ENCODE measurements around the gene SLC7A5.
"Not testable (repeated sequence)": the region's sequence is repeated elsewhere in the genome, so short reads cannot be mapped to it uniquely, and the experiment has no call there.

SLC7A5 gene

DNA sequence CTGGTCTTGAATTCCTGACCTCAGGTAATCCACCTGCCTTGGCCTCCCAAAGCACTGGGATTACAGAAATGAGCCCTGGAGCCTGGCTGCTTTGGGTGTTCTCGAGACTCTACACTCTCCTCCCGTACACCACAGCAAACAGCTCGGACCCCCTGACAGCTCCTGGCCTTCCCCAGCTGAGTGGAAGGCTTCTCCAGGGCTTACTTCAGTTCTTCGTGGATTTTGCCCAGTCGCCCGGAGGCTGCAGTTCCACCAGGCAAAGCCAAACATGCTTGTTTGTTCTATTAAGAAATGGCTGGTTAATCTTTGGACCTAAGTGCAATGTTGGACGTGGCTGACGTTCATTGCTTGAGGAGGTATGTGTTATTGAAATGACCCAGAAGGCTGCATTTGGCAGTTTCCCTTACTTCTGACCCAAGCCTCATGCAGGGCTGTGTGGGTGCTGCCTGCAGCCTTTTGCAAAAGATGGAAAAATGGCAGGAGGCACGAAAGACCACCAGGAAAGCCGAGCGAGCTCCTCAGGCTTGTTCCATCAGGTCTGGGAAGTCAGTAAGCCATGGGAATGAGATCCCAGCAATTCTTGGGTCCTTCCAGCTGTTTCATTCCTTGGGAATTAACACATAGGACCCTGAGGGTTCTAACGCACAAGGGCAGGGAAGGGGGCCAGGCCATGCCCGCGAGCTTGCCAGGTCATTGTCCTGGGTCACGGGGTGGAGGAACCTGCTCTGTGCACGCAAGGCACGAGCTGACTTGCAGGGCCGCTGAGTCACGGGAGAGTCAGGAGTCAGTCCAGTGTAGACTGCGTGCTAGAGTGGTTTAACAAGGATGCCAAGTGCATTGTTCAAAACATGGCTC, 79.6 kb downstream of the SLC7A5 start:
- no peaks in the 10 kb centered on the region for H3K36me3 ChIP-seq (replicated peaks; ENCODE audit: insufficient read depth, low read length)
- no peak for DNase-seq
- H3K9me3 ChIP-seq (replicated peaks; ENCODE audit: insufficient read depth, low read length): no peaks in the 10 kb centered on the region
- H2AFZ ChIP-seq (ENCODE audit: low read length): no peak overlapping the region
- no peaks in the 10 kb centered on the region for H3K79me2 ChIP-seq (ENCODE audit: low read length)
- no peaks in the 10 kb centered on the region for H3K4me1 ChIP-seq (ENCODE audit: low read length)
- no peaks in the 10 kb centered on the region for H4K20me1 ChIP-seq (ENCODE audit: insufficient read depth, low read length)
- H3K4me2 ChIP-seq (ENCODE audit: low read depth, low read length): no peak overlapping the region
- H3K9me2 ChIP-seq (replicated peaks; ENCODE audit: insufficient read depth, low read length): no peaks in the 10 kb centered on the region
- no peaks in the 10 kb centered on the region for H3K27me3 ChIP-seq (replicated peaks; ENCODE audit: insufficient read depth, low read length)
- no peak overlapping the region for H3K4me3 ChIP-seq (ENCODE audit: low read length)
- no peaks in the 10 kb centered on the region for H3F3A ChIP-seq (ENCODE audit: insufficient read depth, low read length)
- no peak for TF ChIP-seq EZH2phosphoT487 (IDR thresholded peaks at IDR 0.05; ENCODE audit: low read length)
- H3K27ac ChIP-seq (ENCODE audit: low read length): no peak overlapping the region
- H3K9ac ChIP-seq (ENCODE audit: low read length): no peak overlapping the region

DNA sequence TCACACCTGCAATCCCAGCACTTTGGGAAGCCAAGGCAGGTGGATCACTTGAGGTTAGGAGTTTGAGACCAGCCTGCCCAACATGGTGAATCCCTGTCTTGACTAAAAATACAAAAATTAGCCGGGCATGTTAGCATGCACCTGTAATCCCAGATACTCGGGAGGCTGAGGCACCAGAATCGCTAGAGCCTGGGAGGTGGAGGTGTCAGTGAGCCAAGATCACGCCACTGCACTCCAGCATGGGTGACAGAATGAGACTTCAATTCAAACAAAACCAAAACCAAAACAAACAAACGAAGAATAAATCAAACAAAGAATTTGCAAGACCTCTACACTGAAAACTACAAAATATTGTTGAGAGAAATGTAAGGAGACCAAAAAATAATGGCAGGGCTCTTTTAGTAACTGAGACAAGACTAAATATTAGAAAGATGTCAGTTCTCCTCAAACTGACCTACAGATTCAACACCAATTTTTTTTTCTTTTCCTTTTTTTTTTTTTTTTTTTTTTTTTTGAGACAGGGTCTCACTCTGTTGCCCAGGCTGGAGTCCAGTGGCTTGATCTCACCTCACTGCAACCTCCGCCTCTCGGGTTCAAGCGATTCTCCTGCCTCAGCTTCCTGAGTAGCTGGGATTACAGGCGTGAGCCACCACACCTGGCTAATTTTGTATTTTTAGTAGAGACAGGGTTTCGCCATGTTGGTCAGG, 80.4 kb downstream of the SLC7A5 start:
- not testable (repeated sequence) for H2AFZ ChIP-seq (ENCODE audit: low read length); H3K4me3 ChIP-seq (ENCODE audit: low read length); H3F3A ChIP-seq (ENCODE audit: insufficient read depth, low read length); H3K36me3 ChIP-seq (replicated peaks; ENCODE audit: insufficient read depth, low read length); H3K27me3 ChIP-seq (replicated peaks; ENCODE audit: insufficient read depth, low read length); DNase-seq; H3K9me2 ChIP-seq (replicated peaks; ENCODE audit: insufficient read depth, low read length); H4K20me1 ChIP-seq (ENCODE audit: insufficient read depth, low read length); H3K4me1 ChIP-seq (ENCODE audit: low read length); H3K79me2 ChIP-seq (ENCODE audit: low read length); H3K9ac ChIP-seq (ENCODE audit: low read length); H3K9me3 ChIP-seq (replicated peaks; ENCODE audit: insufficient read depth, low read length); H3K4me2 ChIP-seq (ENCODE audit: low read depth, low read length); H3K27ac ChIP-seq (ENCODE audit: low read length)

DNA sequence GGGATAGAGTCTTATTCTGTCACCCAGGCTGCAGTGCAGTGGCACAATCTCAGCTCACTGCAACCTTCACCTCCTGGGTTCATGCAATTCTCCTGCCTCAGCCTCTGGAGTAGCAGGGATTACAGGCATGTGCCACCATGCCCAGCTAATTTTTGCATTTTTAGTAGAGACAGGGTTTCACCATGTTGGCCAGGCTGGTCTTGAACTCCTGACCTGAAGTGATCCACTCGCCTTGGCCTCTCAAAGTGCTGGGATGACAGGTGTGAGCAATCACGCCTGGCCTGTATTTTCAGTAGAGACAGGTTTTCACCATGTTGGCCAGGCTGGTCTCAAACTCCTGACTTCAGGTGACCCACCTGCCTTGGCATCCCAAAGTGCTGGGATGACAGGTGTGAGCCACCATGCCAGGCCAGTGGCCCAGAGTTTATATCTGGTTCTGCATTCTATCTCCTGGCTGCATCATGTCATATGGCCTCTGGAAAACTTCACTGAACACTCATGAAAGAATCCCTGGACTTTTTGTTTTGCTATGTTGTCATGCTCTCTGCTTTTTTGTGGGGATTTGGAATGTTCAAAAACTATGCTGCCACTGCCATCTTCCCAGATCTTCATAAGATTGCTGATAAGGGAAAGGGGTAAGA, 81.7 kb downstream of the SLC7A5 start:
- not testable (repeated sequence) for H3K79me2 ChIP-seq (ENCODE audit: low read length); H3K4me3 ChIP-seq (ENCODE audit: low read length); H2AFZ ChIP-seq (ENCODE audit: low read length); H3K36me3 ChIP-seq (replicated peaks; ENCODE audit: insufficient read depth, low read length); H3K27ac ChIP-seq (ENCODE audit: low read length); H3K27me3 ChIP-seq (replicated peaks; ENCODE audit: insufficient read depth, low read length); H3F3A ChIP-seq (ENCODE audit: insufficient read depth, low read length); H3K9me3 ChIP-seq (replicated peaks; ENCODE audit: insufficient read depth, low read length); DNase-seq; H3K4me2 ChIP-seq (ENCODE audit: low read depth, low read length); H3K9me2 ChIP-seq (replicated peaks; ENCODE audit: insufficient read depth, low read length); H4K20me1 ChIP-seq (ENCODE audit: insufficient read depth, low read length); H3K4me1 ChIP-seq (ENCODE audit: low read length); H3K9ac ChIP-seq (ENCODE audit: low read length)

DNA sequence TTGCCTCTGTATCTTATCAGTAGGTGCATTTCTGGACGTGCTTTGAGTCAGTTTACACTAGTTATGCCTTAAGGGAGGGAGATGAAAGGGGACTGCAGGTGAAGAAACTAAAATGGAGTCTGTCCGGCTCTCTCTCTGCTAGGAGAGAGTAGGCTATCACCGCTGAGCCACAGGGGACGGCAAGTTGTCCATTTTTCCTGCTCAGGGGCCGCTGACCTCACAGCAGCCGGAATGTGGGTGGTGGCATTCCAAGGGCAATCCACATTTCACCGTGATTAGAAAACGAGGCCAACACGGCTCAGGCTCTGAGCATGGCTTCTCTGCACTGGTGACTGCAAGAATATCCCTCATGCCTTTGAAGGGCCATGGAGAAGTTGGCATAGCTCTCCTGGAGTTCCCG, 84.5 kb downstream of the SLC7A5 start:
- Histone ChIP-seq H3K36me3 (replicated peaks; ENCODE audit: insufficient read depth, low read length) (no peaks in the 10 kb centered on the region), H3K79me2 (ENCODE audit: low read length) (no peaks in the 10 kb centered on the region), H3K9ac (ENCODE audit: low read length) (no peak overlapping the region), H3K4me2 (ENCODE audit: low read depth, low read length) (no peak overlapping the region), H3K27ac (ENCODE audit: low read length) (no peak overlapping the region), H3K27me3 (replicated peaks; ENCODE audit: insufficient read depth, low read length) (no peaks in the 10 kb centered on the region), H3K4me1 (ENCODE audit: low read length) (peaks cover 9% of the 10 kb centered on the region), H3K4me3 (ENCODE audit: low read length) (no peak overlapping the region), H3K9me2 (replicated peaks; ENCODE audit: insufficient read depth, low read length) (no peaks in the 10 kb centered on the region), H4K20me1 (ENCODE audit: insufficient read depth, low read length) (no peaks in the 10 kb centered on the region), H3K9me3 (replicated peaks; ENCODE audit: insufficient read depth, low read length) (no peaks in the 10 kb centered on the region), H3F3A (ENCODE audit: insufficient read depth, low read length) (peaks cover 9% of the 10 kb centered on the region), H2AFZ (ENCODE audit: low read length) (no peak overlapping the region)
- TF ChIP-seq EZH2 (optimal IDR thresholded peaks at IDR 0.05; ENCODE audit: low read depth, low read length): no peak
- no peak for TF ChIP-seq EZH2phosphoT487 (IDR thresholded peaks at IDR 0.05; ENCODE audit: low read length)
- TF ChIP-seq, protein P1, sequence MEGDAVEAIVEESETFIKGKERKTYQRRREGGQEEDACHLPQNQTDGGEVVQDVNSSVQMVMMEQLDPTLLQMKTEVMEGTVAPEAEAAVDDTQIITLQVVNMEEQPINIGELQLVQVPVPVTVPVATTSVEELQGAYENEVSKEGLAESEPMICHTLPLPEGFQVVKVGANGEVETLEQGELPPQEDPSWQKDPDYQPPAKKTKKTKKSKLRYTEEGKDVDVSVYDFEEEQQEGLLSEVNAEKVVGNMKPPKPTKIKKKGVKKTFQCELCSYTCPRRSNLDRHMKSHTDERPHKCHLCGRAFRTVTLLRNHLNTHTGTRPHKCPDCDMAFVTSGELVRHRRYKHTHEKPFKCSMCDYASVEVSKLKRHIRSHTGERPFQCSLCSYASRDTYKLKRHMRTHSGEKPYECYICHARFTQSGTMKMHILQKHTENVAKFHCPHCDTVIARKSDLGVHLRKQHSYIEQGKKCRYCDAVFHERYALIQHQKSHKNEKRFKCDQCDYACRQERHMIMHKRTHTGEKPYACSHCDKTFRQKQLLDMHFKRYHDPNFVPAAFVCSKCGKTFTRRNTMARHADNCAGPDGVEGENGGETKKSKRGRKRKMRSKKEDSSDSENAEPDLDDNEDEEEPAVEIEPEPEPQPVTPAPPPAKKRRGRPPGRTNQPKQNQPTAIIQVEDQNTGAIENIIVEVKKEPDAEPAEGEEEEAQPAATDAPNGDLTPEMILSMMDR (IDR thresholded peaks at IDR 0.05; ENCODE audit: low read length): no peak
- no peak for DNase-seq

Data from MM.1S (cell line).